ENCODE measurements around the gene ZMYND8.

Gene ZMYND8

DNA sequence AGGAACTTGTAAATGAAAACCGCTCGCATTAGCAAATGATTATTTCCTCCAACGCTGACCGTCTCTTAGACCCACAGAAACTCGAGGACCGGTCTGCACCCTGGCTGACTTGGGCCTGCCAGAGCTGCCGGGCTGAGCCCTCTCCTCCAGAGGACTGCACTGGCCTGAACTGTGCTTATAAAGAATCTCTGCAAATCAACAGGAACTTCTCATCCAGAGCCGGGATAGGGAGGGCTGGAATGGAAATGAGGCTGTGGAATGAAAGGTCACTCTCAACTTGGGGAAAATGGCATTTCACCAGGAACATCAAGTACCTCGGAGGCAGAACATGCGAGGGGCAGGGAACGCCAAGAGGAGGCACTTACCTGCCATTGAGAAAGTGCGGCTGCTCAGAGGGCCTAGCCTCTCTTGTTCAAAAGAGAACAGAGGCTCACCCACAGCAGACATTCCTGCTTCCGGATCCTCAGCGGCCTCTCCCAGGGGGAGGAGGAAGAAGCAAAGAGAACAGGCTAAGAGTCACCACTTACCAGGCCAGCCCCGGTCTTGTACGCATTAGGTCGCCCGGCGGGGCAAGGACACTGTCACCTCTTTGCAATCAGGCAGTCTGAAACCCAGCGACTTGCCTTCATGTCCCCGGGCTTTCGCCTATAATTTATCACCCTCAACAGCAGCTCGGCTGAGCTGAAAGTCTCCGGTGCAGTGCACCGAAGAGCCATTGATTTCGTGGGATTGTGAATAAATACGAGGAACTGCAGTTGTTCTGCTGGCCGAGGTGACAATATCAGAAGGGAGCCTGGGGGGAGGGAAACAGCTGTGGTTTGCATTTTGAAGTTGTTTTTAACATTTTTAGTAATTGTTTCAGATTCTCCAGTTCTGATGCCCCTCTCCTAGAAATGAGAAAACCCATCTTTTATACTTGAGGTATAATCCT lies 37.6 kb downstream of the ZMYND8 start:
- Histone ChIP-seq H3K27me3 (ENCODE audit: control insufficient read depth, insufficient read depth, low read length) (no peaks in the 10 kb centered on the region), H3K4me1 (ENCODE audit: control insufficient read depth, insufficient read depth, low read length) (peaks cover 65% of the 10 kb centered on the region), H3K9ac (ENCODE audit: low read depth, low read length) (peak overlapping the region; percentile 97), H3K9me3 (ENCODE audit: control insufficient read depth, insufficient read depth, low read length) (no peaks in the 10 kb centered on the region), H3K4me3 (ENCODE audit: low read depth, low read length) (peak overlapping the region; percentile 56), H3K36me3 (ENCODE audit: control insufficient read depth, insufficient read depth, low read length) (no peaks in the 10 kb centered on the region)

- Histone ChIP-seq H3K9ac (ENCODE audit: low read depth, low read length) (peak overlapping the region; percentile 97), H3K9me3 (ENCODE audit: control insufficient read depth, insufficient read depth, low read length) (no peaks in the 10 kb centered on the region), H3K4me1 (ENCODE audit: control insufficient read depth, insufficient read depth, low read length) (peaks cover 65% of the 10 kb centered on the region), H3K36me3 (ENCODE audit: control insufficient read depth, insufficient read depth, low read length) (no peaks in the 10 kb centered on the region), H3K27me3 (ENCODE audit: control insufficient read depth, insufficient read depth, low read length) (no peaks in the 10 kb centered on the region), H3K4me3 (ENCODE audit: low read depth, low read length) (peak overlapping the region; percentile 56)
Observed at GRCh38 chr20:47318027-47318585, 38.4 kb downstream of the ZMYND8 start.

- no peaks in the 10 kb centered on the region for H3K27me3 ChIP-seq (ENCODE audit: control insufficient read depth, insufficient read depth, low read length)
- H3K36me3 ChIP-seq (ENCODE audit: control insufficient read depth, insufficient read depth, low read length), result no peaks in the 10 kb centered on the region
- no peaks in the 10 kb centered on the region for H3K9me3 ChIP-seq (ENCODE audit: control insufficient read depth, insufficient read depth, low read length)
- H3K9ac ChIP-seq (ENCODE audit: low read depth, low read length), result peak overlapping the region; percentile 66
- peak overlapping the region; percentile 20 for H3K4me3 ChIP-seq (ENCODE audit: low read depth, low read length)
- H3K4me1 ChIP-seq (ENCODE audit: control insufficient read depth, insufficient read depth, low read length), result peaks cover 65% of the 10 kb centered on the region
Observed at GRCh38 chr20:47317127-47317895, 39.2 kb downstream of the ZMYND8 start.

DNA sequence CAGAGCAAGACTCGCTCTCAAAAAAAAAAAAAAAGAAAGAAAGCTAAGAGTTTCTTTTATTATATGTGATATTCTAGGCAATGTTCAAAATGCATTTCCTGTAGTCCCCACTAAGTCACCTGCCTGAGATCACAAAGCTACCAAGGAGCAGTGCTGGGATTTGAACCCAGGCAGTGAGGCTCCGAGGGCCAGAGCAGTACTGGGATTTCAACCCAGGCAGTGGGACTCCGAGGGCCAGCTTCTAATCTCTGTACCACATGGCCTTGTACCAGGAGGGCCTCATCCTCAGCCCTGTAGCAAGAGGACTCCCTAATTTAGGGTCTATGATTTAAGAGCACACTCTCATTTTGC lies 39.7 kb downstream of the ZMYND8 start:
- H3K4me3 ChIP-seq (ENCODE audit: low read depth, low read length), result no peak overlapping the region
- H3K9me3 ChIP-seq (ENCODE audit: control insufficient read depth, insufficient read depth, low read length), result no peaks in the 10 kb centered on the region
- H3K27me3 ChIP-seq (ENCODE audit: control insufficient read depth, insufficient read depth, low read length), result no peaks in the 10 kb centered on the region
- H3K36me3 ChIP-seq (ENCODE audit: control insufficient read depth, insufficient read depth, low read length), result peaks cover 1% of the 10 kb centered on the region
- H3K9ac ChIP-seq (ENCODE audit: low read depth, low read length), result peak overlapping the region; percentile 66
- peaks cover 62% of the 10 kb centered on the region for H3K4me1 ChIP-seq (ENCODE audit: control insufficient read depth, insufficient read depth, low read length)

GRCh38 chr20:47315339-47316056 lies 41.0 kb downstream of the ZMYND8 start:
- Histone ChIP-seq H3K36me3 (ENCODE audit: control insufficient read depth, insufficient read depth, low read length) (peaks cover 9% of the 10 kb centered on the region), H3K9ac (ENCODE audit: low read depth, low read length) (no peak overlapping the region), H3K4me3 (ENCODE audit: low read depth, low read length) (no peak overlapping the region), H3K4me1 (ENCODE audit: control insufficient read depth, insufficient read depth, low read length) (peaks cover 51% of the 10 kb centered on the region), H3K27me3 (ENCODE audit: control insufficient read depth, insufficient read depth, low read length) (no peaks in the 10 kb centered on the region), H3K9me3 (ENCODE audit: control insufficient read depth, insufficient read depth, low read length) (no peaks in the 10 kb centered on the region)

DNA sequence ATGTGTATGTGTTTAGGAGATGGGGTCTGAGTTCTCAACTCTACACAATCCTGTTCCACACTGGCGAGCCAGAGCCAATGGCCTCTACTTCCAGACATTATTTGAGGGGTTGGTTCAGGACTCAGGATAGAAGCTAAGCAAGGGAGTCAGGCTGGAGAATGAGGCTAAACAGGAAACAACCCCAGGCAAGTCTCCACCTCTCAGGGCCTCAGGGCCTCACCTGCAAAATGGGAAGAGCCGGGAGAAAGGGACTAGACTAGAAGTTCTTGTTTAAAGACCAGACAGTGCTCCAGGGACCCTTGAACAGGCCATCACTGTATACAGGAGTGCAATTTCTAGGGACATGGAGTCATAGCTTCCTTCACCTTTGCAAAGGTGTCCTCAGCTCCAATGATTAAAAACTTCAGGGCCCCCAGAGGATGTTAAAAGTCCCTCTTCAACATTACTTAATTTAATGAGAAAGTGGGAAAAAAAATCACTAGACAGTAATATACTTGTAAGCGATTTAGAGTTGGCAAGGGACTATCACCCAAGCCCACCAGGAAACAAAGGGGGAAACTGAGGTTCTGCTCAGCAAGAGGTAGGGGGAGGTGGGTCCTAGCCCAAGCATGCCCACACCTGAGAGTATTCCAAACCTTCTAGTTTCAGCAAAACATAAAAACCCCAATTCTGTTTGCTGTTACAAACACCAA lies 41.7 kb downstream of the ZMYND8 start:
- Histone ChIP-seq H3K9me3 (ENCODE audit: control insufficient read depth, insufficient read depth, low read length) (no peaks in the 10 kb centered on the region), H3K4me1 (ENCODE audit: control insufficient read depth, insufficient read depth, low read length) (peaks cover 45% of the 10 kb centered on the region), H3K9ac (ENCODE audit: low read depth, low read length) (peak overlapping the region; percentile 27), H3K4me3 (ENCODE audit: low read depth, low read length) (no peak overlapping the region), H3K27me3 (ENCODE audit: control insufficient read depth, insufficient read depth, low read length) (no peaks in the 10 kb centered on the region), H3K36me3 (ENCODE audit: control insufficient read depth, insufficient read depth, low read length) (peaks cover 13% of the 10 kb centered on the region)

GRCh38 chr20:47311967-47312681 lies 44.4 kb downstream of the ZMYND8 start:
- Histone ChIP-seq H3K4me3 (ENCODE audit: low read depth, low read length) (no peak overlapping the region), H3K27me3 (ENCODE audit: control insufficient read depth, insufficient read depth, low read length) (no peaks in the 10 kb centered on the region), H3K9ac (ENCODE audit: low read depth, low read length) (no peak overlapping the region), H3K4me1 (ENCODE audit: control insufficient read depth, insufficient read depth, low read length) (peaks cover 26% of the 10 kb centered on the region), H3K36me3 (ENCODE audit: control insufficient read depth, insufficient read depth, low read length) (peaks cover 33% of the 10 kb centered on the region), H3K9me3 (ENCODE audit: control insufficient read depth, insufficient read depth, low read length) (no peaks in the 10 kb centered on the region)

DNA sequence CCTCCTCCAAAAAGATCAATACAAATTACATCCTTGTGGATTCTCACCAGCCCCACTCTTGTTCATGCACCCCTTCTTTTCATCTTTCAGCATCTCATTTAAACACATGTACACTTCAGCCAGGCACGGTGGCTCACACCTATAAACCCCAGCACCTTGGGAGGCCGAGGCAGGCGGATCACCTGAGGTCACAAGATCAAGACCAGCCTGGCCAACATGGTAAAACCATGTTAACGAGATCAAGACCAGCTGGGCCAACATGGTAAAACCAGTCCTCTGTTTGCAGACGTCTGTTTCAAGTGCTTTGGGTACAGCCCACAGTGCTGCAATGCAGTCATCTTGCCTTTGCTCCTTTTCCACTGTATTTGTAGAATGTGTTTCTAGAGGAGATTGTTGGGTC lies 45.3 kb downstream of the ZMYND8 start:
- peaks cover 33% of the 10 kb centered on the region for H3K36me3 ChIP-seq (ENCODE audit: control insufficient read depth, insufficient read depth, low read length)

GRCh38 chr20:47310729-47311128 lies 45.8 kb downstream of the ZMYND8 start:
- no peak overlapping the region for H3K4me3 ChIP-seq (ENCODE audit: low read depth, low read length)
- H3K36me3 ChIP-seq (ENCODE audit: control insufficient read depth, insufficient read depth, low read length), result peaks cover 34% of the 10 kb centered on the region
- no peaks in the 10 kb centered on the region for H3K9me3 ChIP-seq (ENCODE audit: control insufficient read depth, insufficient read depth, low read length)
- no peaks in the 10 kb centered on the region for H3K27me3 ChIP-seq (ENCODE audit: control insufficient read depth, insufficient read depth, low read length)
- H3K9ac ChIP-seq (ENCODE audit: low read depth, low read length), result no peak overlapping the region
- H3K4me1 ChIP-seq (ENCODE audit: control insufficient read depth, insufficient read depth, low read length), result peaks cover 17% of the 10 kb centered on the region

More for the DNA sequence above, 45.3 kb downstream of the ZMYND8 start:
- H3K4me3 ChIP-seq (ENCODE audit: low read depth, low read length), result no peak overlapping the region
- H3K9ac ChIP-seq (ENCODE audit: low read depth, low read length), result no peak overlapping the region
- H3K27me3 ChIP-seq (ENCODE audit: control insufficient read depth, insufficient read depth, low read length), result no peaks in the 10 kb centered on the region
- H3K4me1 ChIP-seq (ENCODE audit: control insufficient read depth, insufficient read depth, low read length), result peaks cover 20% of the 10 kb centered on the region
- H3K9me3 ChIP-seq (ENCODE audit: control insufficient read depth, insufficient read depth, low read length), result no peaks in the 10 kb centered on the region

DNA sequence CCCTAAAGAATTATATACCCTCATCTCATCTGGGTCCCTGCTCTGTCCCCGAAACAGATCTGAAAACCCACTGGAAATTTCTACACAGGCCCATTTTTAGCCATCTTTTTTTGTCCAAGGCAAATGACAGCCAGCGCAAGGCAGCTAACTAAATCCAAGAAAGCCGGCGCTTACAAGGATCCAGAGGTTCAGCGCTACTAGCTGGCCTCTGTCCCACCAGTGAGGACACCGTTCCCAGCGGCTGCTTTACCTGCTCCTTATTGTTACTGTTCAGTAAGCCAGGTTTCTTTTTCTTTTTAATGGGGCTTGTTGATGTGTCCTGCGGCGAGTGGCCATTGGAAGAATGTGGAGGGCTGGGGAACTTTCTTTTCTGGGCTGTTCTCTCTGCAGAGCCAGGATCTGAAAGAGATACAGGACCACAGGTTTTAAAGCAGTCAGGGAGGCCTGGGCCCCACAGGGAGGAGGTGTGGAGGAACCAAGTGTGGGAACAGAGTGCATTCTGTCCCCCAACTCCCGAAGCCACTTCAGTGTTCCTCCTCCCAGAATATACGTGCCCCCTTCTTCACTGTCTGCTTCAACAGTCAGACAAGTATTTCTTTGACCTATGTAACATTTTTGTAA lies 46.6 kb downstream of the ZMYND8 start:
- Histone ChIP-seq H3K27me3 (ENCODE audit: control insufficient read depth, insufficient read depth, low read length) (no peaks in the 10 kb centered on the region), H3K36me3 (ENCODE audit: control insufficient read depth, insufficient read depth, low read length) (peaks cover 38% of the 10 kb centered on the region), H3K9me3 (ENCODE audit: control insufficient read depth, insufficient read depth, low read length) (no peaks in the 10 kb centered on the region), H3K4me3 (ENCODE audit: low read depth, low read length) (no peak overlapping the region), H3K4me1 (ENCODE audit: control insufficient read depth, insufficient read depth, low read length) (peaks cover 10% of the 10 kb centered on the region), H3K9ac (ENCODE audit: low read depth, low read length) (no peak overlapping the region)
